HAP-1 (cell line): ENCODE measurements around the gene EGFL7.

ENCODE experiments used
- DNase-seq, 2 experiments: peaks; one replicate each; pipeline ENCODE4 v3.0.0-alpha.2; 2016 to 2020; ENCODE audit warnings: low spot score in 2 of 2
- H3K27me3 ChIP-seq: fragments of 250-450 bp; sonication (Bioruptor Pico); 2 replicates; pipeline ENCODE4 v1.5.1; 2020; ENCODE audit warnings: low read depth, mild to moderate bottlenecking, moderate library complexity
- H3K36me3 ChIP-seq: fragments of 250-450 bp; sonication (Bioruptor Pico); replicated peaks from 2 replicates; pipeline ENCODE4 v1.5.1; 2020; ENCODE audit warnings: mild to moderate bottlenecking
- H3K4me1 ChIP-seq: fragments of 250-450 bp; sonication (Bioruptor Pico); 2 replicates; pipeline ENCODE4 v1.5.1; 2020; ENCODE audit warnings: mild to moderate bottlenecking
- H3K4me3 ChIP-seq: fragments of 250-450 bp; sonication (Bioruptor Pico); 2 replicates; pipeline ENCODE4 v1.5.1; 2020; ENCODE audit warnings: mild to moderate bottlenecking, moderate library complexity
- H3K9me3 ChIP-seq: fragments of 250-450 bp; sonication (Bioruptor Pico); 2 replicates; pipeline ENCODE4 v1.5.1; 2020; ENCODE audit warnings: mild to moderate bottlenecking, moderate library complexity
- in situ Hi-C: fragments of 300-500 bp; cut with MboI; formaldehyde crosslinking; loops from 3 replicates; pipeline ENCODE4 v1.14.3; 2020; ENCODE audit warnings: low sequenced_read_pairs, inconsistent platforms, mixed read lengths

Gene EGFL7

GRCh38 chr9:136683755-136684154 lies 21.0 kb downstream of the EGFL7 start:
- Histone ChIP-seq H3K27me3 (no peaks in the 10 kb centered on the region), H3K4me1 (peaks cover 6% of the 10 kb centered on the region), H3K36me3 (no peaks in the 10 kb centered on the region), H3K4me3 (no peak overlapping the region), H3K9me3 (no peaks in the 10 kb centered on the region)
- in situ Hi-C loops = no loop called here
- no peak for DNase-seq

- H3K9me3 ChIP-seq = no peaks in the 10 kb centered on the region
- in situ Hi-C loops = no loop called here
- H3K27me3 ChIP-seq = no peaks in the 10 kb centered on the region
- DNase-seq = no peak
- H3K4me1 ChIP-seq = peaks cover 6% of the 10 kb centered on the region
- H3K4me3 ChIP-seq = no peak overlapping the region
- H3K36me3 ChIP-seq = no peaks in the 10 kb centered on the region
These were observed 21.6 kb downstream of the EGFL7 start for GRCh38 chr9:136684339-136684738.

GRCh38 chr9:136684799-136685198 lies 22.1 kb downstream of the EGFL7 start:
- Histone ChIP-seq H3K4me1 (peaks cover 6% of the 10 kb centered on the region), H3K4me3 (no peak overlapping the region), H3K9me3 (no peaks in the 10 kb centered on the region), H3K27me3 (no peaks in the 10 kb centered on the region), H3K36me3 (no peaks in the 10 kb centered on the region)
- in situ Hi-C loops = no loop called here
- DNase-seq = no peak

- in situ Hi-C loops = no loop called here
- no peaks in the 10 kb centered on the region for H3K36me3 ChIP-seq
- no peaks in the 10 kb centered on the region for H3K9me3 ChIP-seq
- no peaks in the 10 kb centered on the region for H3K27me3 ChIP-seq
- H3K4me3 ChIP-seq = peak overlapping the region; percentile 78; the same call in 1 of the 2 replicates
- H3K4me1 ChIP-seq = peaks cover 6% of the 10 kb centered on the region
- no peak for DNase-seq
These were observed 22.5 kb downstream of the EGFL7 start for GRCh38 chr9:136685216-136685615.

GRCh38 chr9:136685790-136686533 lies 23.2 kb downstream of the EGFL7 start:
- DNase-seq = peak in 1 of 2 experiments; percentile 33
- no peaks in the 10 kb centered on the region for H3K9me3 ChIP-seq

GRCh38 chr9:136686534-136686793 lies 23.7 kb downstream of the EGFL7 start:
- Histone ChIP-seq H3K36me3 (no peaks in the 10 kb centered on the region), H3K27me3 (no peaks in the 10 kb centered on the region), H3K4me1 (peaks cover 6% of the 10 kb centered on the region), H3K4me3 (peak overlapping the region; percentile 78), H3K9me3 (no peaks in the 10 kb centered on the region)
- no peak for DNase-seq
- in situ Hi-C loops = no loop called here

More at GRCh38 chr9:136685790-136686533, 23.2 kb downstream of the EGFL7 start:
- H3K27me3 ChIP-seq = no peaks in the 10 kb centered on the region
- peak overlapping the region; percentile 78 for H3K4me3 ChIP-seq
- no peaks in the 10 kb centered on the region for H3K36me3 ChIP-seq
- in situ Hi-C loops = no loop called here
- H3K4me1 ChIP-seq = peaks cover 6% of the 10 kb centered on the region

- peaks cover 6% of the 10 kb centered on the region for H3K4me1 ChIP-seq
- no peaks in the 10 kb centered on the region for H3K36me3 ChIP-seq
- in situ Hi-C loops = no loop called here
- peak; percentile 66 to 92 for DNase-seq
- H3K9me3 ChIP-seq = no peaks in the 10 kb centered on the region
- no peaks in the 10 kb centered on the region for H3K27me3 ChIP-seq
- peak within 1 kb of the TSS; percentile 78 for H3K4me3 ChIP-seq
These were observed 24.3 kb downstream of the EGFL7 start, which contains the start of gene AGPAT2 for GRCh38 chr9:136686794-136687711. TSS of gene AGPAT2 (minus strand) at chr9:136687457. CDS start at chr9:136687357, 100 bp downstream.

- in situ Hi-C loops = no loop called here
- H3K4me1 ChIP-seq = peaks cover 6% of the 10 kb centered on the region
- peak overlapping the region; percentile 11 for H3K4me3 ChIP-seq
- DNase-seq = no peak
- no peaks in the 10 kb centered on the region for H3K36me3 ChIP-seq
- H3K9me3 ChIP-seq = no peaks in the 10 kb centered on the region
- H3K27me3 ChIP-seq = no peaks in the 10 kb centered on the region
These were observed 25.1 kb downstream of the EGFL7 start for GRCh38 chr9:136687721-136688223.

GRCh38 chr9:136688274-136689107 lies 25.8 kb downstream of the EGFL7 start:
- Histone ChIP-seq H3K36me3 (no peaks in the 10 kb centered on the region), H3K27me3 (no peaks in the 10 kb centered on the region), H3K4me3 (no peak overlapping the region), H3K4me1 (peaks cover 6% of the 10 kb centered on the region), H3K9me3 (no peaks in the 10 kb centered on the region)
- in situ Hi-C loops = no loop called here
- no peak for DNase-seq

GRCh38 chr9:136689108-136689460 lies 26.4 kb downstream of the EGFL7 start:
- Histone ChIP-seq H3K27me3 (no peaks in the 10 kb centered on the region), H3K4me3 (no peak overlapping the region), H3K4me1 (peaks cover 6% of the 10 kb centered on the region), H3K9me3 (no peaks in the 10 kb centered on the region), H3K36me3 (no peaks in the 10 kb centered on the region)
- in situ Hi-C loops = no loop called here
- no peak for DNase-seq

- Histone ChIP-seq H3K4me3 (no peak overlapping the region), H3K36me3 (no peaks in the 10 kb centered on the region), H3K27me3 (no peaks in the 10 kb centered on the region), H3K9me3 (no peaks in the 10 kb centered on the region), H3K4me1 (peaks cover 6% of the 10 kb centered on the region)
- no peak for DNase-seq
- in situ Hi-C loops = no loop called here
These were observed 27.5 kb downstream of the EGFL7 start for GRCh38 chr9:136690104-136690805.

GRCh38 chr9:136690806-136691261 lies 28.1 kb downstream of the EGFL7 start:
- in situ Hi-C loops = no loop called here
- no peak for DNase-seq
- Histone ChIP-seq H3K36me3 (no peaks in the 10 kb centered on the region), H3K4me3 (no peak overlapping the region), H3K9me3 (no peaks in the 10 kb centered on the region), H3K27me3 (no peaks in the 10 kb centered on the region), H3K4me1 (peaks cover 3% of the 10 kb centered on the region)
